Liver (tissue), 9 donors: ENCODE results near the gene HHAT. TPM values are rescaled to one million over a fixed set of nuclear protein-coding genes. Genes with fewer than 3 reads are reported as not detected.

Source experiments
- DNase-seq: peaks from one replicate; pipeline ENCODE4 v3.0.0-alpha.2; 2017; ENCODE audit warnings: low spot score
- H3K27ac ChIP-seq, 2 donors: one replicate each; pipeline ENCODE4 v1.7.0; 2013; ENCODE audit warnings: inconsistent platforms in 2 of 2, low read length in 2 of 2, control low read depth in 1 of 2, low read depth in 1 of 2, mild to moderate bottlenecking in 1 of 2
- H3K27me3 ChIP-seq, 4 donors: one replicate each; pipeline versions ENCODE4 v1.6.1 to v1.7.0; 2013; ENCODE audit warnings: low read length in 3 of 4, inconsistent platforms in 1 of 4, mild to moderate bottlenecking in 1 of 4, moderate library complexity in 1 of 4; ENCODE audit not compliant: control insufficient read depth in 4 of 4, insufficient read depth in 4 of 4
- H3K36me3 ChIP-seq, 4 donors: one replicate each; pipeline versions ENCODE4 v1.6.1 to v1.7.0; 2013; ENCODE audit warnings: low read length in 3 of 4, mild to moderate bottlenecking in 3 of 4, low read depth in 1 of 4, moderate library complexity in 1 of 4; ENCODE audit not compliant: control insufficient read depth in 4 of 4, insufficient read depth in 3 of 4
- H3K4me1 ChIP-seq, 4 donors: one replicate each; pipeline versions ENCODE4 v1.6.1 to v1.7.0; 2013; ENCODE audit warnings: low read length in 3 of 4, mild to moderate bottlenecking in 3 of 4, moderate library complexity in 1 of 4; ENCODE audit not compliant: control insufficient read depth in 4 of 4, insufficient read depth in 4 of 4
- H3K4me3 ChIP-seq, 3 donors: one replicate each; pipeline versions ENCODE4 v1.6.1 to v1.7.0; 2013; ENCODE audit warnings: low read length in 3 of 3, control low read depth in 1 of 3, low read depth in 1 of 3, mild to moderate bottlenecking in 1 of 3
- H3K9ac ChIP-seq, 2 donors: one replicate each; pipeline ENCODE4 v1.7.0; 2013; ENCODE audit warnings: low read length in 2 of 2, mild to moderate bottlenecking in 2 of 2, moderate library complexity in 2 of 2, control low read depth in 1 of 2, low read depth in 1 of 2
- H3K9me3 ChIP-seq, 4 donors: one replicate each; pipeline versions ENCODE4 v1.6.1 to v1.7.0; 2013; ENCODE audit warnings: low read length in 3 of 4; ENCODE audit not compliant: control insufficient read depth in 4 of 4
- ATF3 ChIP-seq: IDR thresholded peaks from 2 replicates; pipeline ENCODE4 v1.6.1; 2016; ENCODE audit warnings: antibody characterized with exemption
- CTCF ChIP-seq: fragments of 150-350 bp; IDR thresholded peaks from 2 replicates; pipeline ENCODE4 v1.5.1; 2017; ENCODE audit warnings: improper control_type of control experiment, low read depth, low read length; ENCODE audit not compliant: missing input control
- EGR1 ChIP-seq, 2 donors: IDR thresholded peaks; 2 replicates each; pipeline ENCODE4 v1.6.1; 2016 to 2018; ENCODE audit warnings: antibody characterized with exemption in 2 of 2, low read depth in 2 of 2
- FOXA1 ChIP-seq: IDR thresholded peaks from 2 replicates; pipeline ENCODE4 v1.6.1; 2016; ENCODE audit warnings: antibody characterized with exemption
- FOXA2 ChIP-seq: IDR thresholded peaks from 2 replicates; pipeline ENCODE4 v1.6.1; 2016; ENCODE audit warnings: antibody characterized with exemption
- GABPA ChIP-seq, 2 donors: IDR thresholded peaks in 1 of 2; conservative IDR thresholded peaks in 1 of 2; 2 replicates each; pipeline ENCODE4 v1.6.1; 2016; ENCODE audit warnings: antibody characterized with exemption in 2 of 2, mild to moderate bottlenecking in 1 of 2, moderate library complexity in 1 of 2
- HNF4A ChIP-seq, 2 donors: conservative IDR thresholded peaks; 2 replicates each; pipeline ENCODE4 v1.6.1; 2016; ENCODE audit warnings: antibody characterized with exemption in 2 of 2, mild to moderate bottlenecking in 2 of 2
- HNF4G ChIP-seq: IDR thresholded peaks from 2 replicates; pipeline ENCODE4 v1.6.1; 2016; ENCODE audit warnings: antibody characterized with exemption
- JUND ChIP-seq, 2 donors: IDR thresholded peaks; 2 replicates each; pipeline ENCODE4 v1.6.1; 2016; ENCODE audit warnings: antibody characterized with exemption in 2 of 2
- MAX ChIP-seq: IDR thresholded peaks from 2 replicates; pipeline ENCODE4 v1.6.1; 2016; ENCODE audit warnings: antibody characterized with exemption
- RAD21 ChIP-seq, 2 donors: IDR thresholded peaks; 2 replicates each; pipeline ENCODE4 v1.6.1; 2016; ENCODE audit warnings: antibody characterized with exemption in 2 of 2, mild to moderate bottlenecking in 2 of 2
- REST ChIP-seq: IDR thresholded peaks from 2 replicates; pipeline ENCODE4 v1.6.1; 2016; ENCODE audit warnings: antibody characterized with exemption, mild to moderate bottlenecking
- RXRA ChIP-seq, 2 donors: IDR thresholded peaks; 2 replicates each; pipeline ENCODE4 v1.6.1; 2017 to 2018; ENCODE audit warnings: antibody characterized with exemption in 2 of 2, mild to moderate bottlenecking in 1 of 2
- SP1 ChIP-seq: IDR thresholded peaks from 2 replicates; pipeline ENCODE4 v1.6.1; 2018; ENCODE audit warnings: antibody characterized with exemption, mild to moderate bottlenecking
- TAF1 ChIP-seq: conservative IDR thresholded peaks from 2 replicates; pipeline ENCODE4 v1.6.1; 2016; ENCODE audit warnings: antibody characterized with exemption, mild to moderate bottlenecking
- YY1 ChIP-seq: IDR thresholded peaks from 2 replicates; pipeline ENCODE4 v1.6.1; 2016; ENCODE audit warnings: antibody characterized with exemption, mild to moderate bottlenecking
- ZBTB33 ChIP-seq: IDR thresholded peaks from 2 replicates; pipeline ENCODE4 v1.6.1; 2016; ENCODE audit warnings: antibody characterized with exemption
- WGBS: extraction: QIAGEN DNeasy Blood & Tissue Kit; methylation state at CpG from one replicate; pipeline ENCODE4 v1.1.7; 2013; 5-methylcytosine and 5-hydroxymethylcytosine counted together
- polyA plus RNA-seq, 2 donors: library from polyadenylated mRNA; stranded (reverse) in 1 of 2; unstranded in 1 of 2; fragments of 200-250 nt in 1 of 2; fragments of >200 nt in 1 of 2; fragmentation: Nextera tagmentation in 1 of 2; extraction: Ambion mirVana in 1 of 2; gene quantifications; one replicate each; pipeline versions ENCODE4 v1.2.1 to v1.2.3, GENCODE V29; 2013 to 2015
- total RNA-seq, 2 donors: library from RNA; depleted of rRNA; stranded (reverse); fragments of >200 nt; gene quantifications; one replicate each; pipeline ENCODE4 v1.2.3, GENCODE V29; 2014
- donor health status: healthy.
- donor health status: healthy.
- donor health status: healthy.
- donor health status: healthy.
- donor health status: healthy.

Gene HHAT
- total and polyA plus RNA-seq, 4 donors, result 1.3 to 2.2 (median 1.6) TPM

- DNase-seq, result no peak
- H3K9me3 ChIP-seq, result no peaks in the 10 kb centered on the region
- 95% methylated on average over 2 of the region's 2 CpGs for WGBS
- H3K36me3 ChIP-seq, result no peaks in the 10 kb centered on the region
- no peaks in the 10 kb centered on the region for H3K4me1 ChIP-seq
- no peak overlapping the region for H3K4me3 ChIP-seq
- H3K9ac ChIP-seq, result no peak overlapping the region
- no peaks in the 10 kb centered on the region for H3K27me3 ChIP-seq
- no peak overlapping the region for H3K27ac ChIP-seq
- TF ChIP-seq ZBTB33 (no peak), EGR1 (IDR thresholded peaks at IDR 0.05; ENCODE audit: low read depth in 2 of 2) (no peak), HNF4G (no peak), GABPA (IDR thresholded peaks at IDR 0.05 in 1 of 2, conservative IDR thresholded peaks at IDR 0.05 in 1 of 2) (no peak), SP1 (no peak), RAD21 (IDR thresholded peaks at IDR 0.05) (no peak), YY1 (no peak), HNF4A (conservative IDR thresholded peaks at IDR 0.05) (no peak), ATF3 (no peak), TAF1 (no peak), FOXA1 (no peak)
These were observed 178.0 kb downstream of the HHAT start for GRCh38 chr1:210506689-210507088.

GRCh38 chr1:210516092-210516656 lies 187.5 kb downstream of the HHAT start:
- 84% methylated on average over 3 of the region's 3 CpGs for WGBS
- H3K9me3 ChIP-seq, result no peaks in the 10 kb centered on the region
- no peaks in the 10 kb centered on the region for H3K36me3 ChIP-seq
- no peak overlapping the region for H3K4me3 ChIP-seq
- no peaks in the 10 kb centered on the region for H3K27me3 ChIP-seq
- H3K27ac ChIP-seq, result no peak overlapping the region
- no peaks in the 10 kb centered on the region for H3K4me1 ChIP-seq
- no peak for DNase-seq
- TF ChIP-seq REST (no peak), ATF3 (no peak), RXRA (IDR thresholded peaks at IDR 0.05) (no peak), JUND (IDR thresholded peaks at IDR 0.05) (no peak), ZBTB33 (no peak), MAX (no peak), HNF4A (conservative IDR thresholded peaks at IDR 0.05) (no peak), FOXA2 (no peak), CTCF (no peak), SP1 (no peak)
- H3K9ac ChIP-seq, result no peak overlapping the region
